GM06990 (cell line): Measurements from ENCODE around the gene GREM2.

Experiments
- DNase-seq: peaks from one replicate; pipeline ENCODE4 v3.0.0-alpha.2; 2011; ENCODE audit not compliant: insufficient read length; ENCODE audit errors: extremely low read depth
- H3K27me3 ChIP-seq: replicated peaks from 2 replicates; pipeline ENCODE4 v1.6.0; 2011; ENCODE audit warnings: low read length; ENCODE audit not compliant: control insufficient read depth, insufficient read depth
- H3K36me3 ChIP-seq: 2 replicates; pipeline ENCODE4 v1.5.1; 2011; ENCODE audit warnings: low read length; ENCODE audit not compliant: control insufficient read depth, insufficient read depth
- H3K4me3 ChIP-seq: replicated peaks from 2 replicates; pipeline ENCODE4 v1.5.1; 2011; ENCODE audit warnings: low read depth, mild to moderate bottlenecking, control low read depth, low read length
- CTCF ChIP-seq: IDR thresholded peaks from 2 replicates; pipeline ENCODE4 v1.5.1; 2011; ENCODE audit warnings: low read length, control low read depth, mild to moderate bottlenecking, inconsistent platforms; ENCODE audit not compliant: insufficient read depth, poor library complexity, severe bottlenecking

GREM2 gene

GRCh38 chr1:240607006-240607405 lies 4.9 kb downstream of the GREM2 start:
- Histone ChIP-seq H3K27me3 (no peaks in the 10 kb centered on the region), H3K36me3 (no peaks in the 10 kb centered on the region), H3K4me3 (no peak overlapping the region)
- TF ChIP-seq CTCF: no peak
- DNase-seq: no peak

GRCh38 chr1:240602189-240602588 lies 9.8 kb downstream of the GREM2 start:
- no peaks in the 10 kb centered on the region for H3K36me3 ChIP-seq
- TF ChIP-seq CTCF: no peak
- no peaks in the 10 kb centered on the region for H3K27me3 ChIP-seq
- no peak for DNase-seq
- no peak overlapping the region for H3K4me3 ChIP-seq

GRCh38 chr1:240599830-240600229 lies 12.1 kb downstream of the GREM2 start:
- no peak overlapping the region for H3K4me3 ChIP-seq
- no peak for TF ChIP-seq CTCF
- no peak for DNase-seq
- H3K36me3 ChIP-seq: no peaks in the 10 kb centered on the region
- no peaks in the 10 kb centered on the region for H3K27me3 ChIP-seq

- no peak for DNase-seq
- H3K27me3 ChIP-seq: no peaks in the 10 kb centered on the region
- no peak for TF ChIP-seq CTCF
- H3K36me3 ChIP-seq: no peaks in the 10 kb centered on the region
- H3K4me3 ChIP-seq: no peak overlapping the region
Measured at GRCh38 chr1:240599299-240599698, 12.7 kb downstream of the GREM2 start.

- H3K4me3 ChIP-seq: no peak overlapping the region
- no peaks in the 10 kb centered on the region for H3K36me3 ChIP-seq
- no peaks in the 10 kb centered on the region for H3K27me3 ChIP-seq
- TF ChIP-seq CTCF: no peak
- no peak for DNase-seq
Measured at GRCh38 chr1:240598216-240599001, 13.5 kb downstream of the GREM2 start.
